Endothelial cell of coronary artery (primary cell): ENCODE results near the gene OR5T2. TPM values are rescaled to one million over a fixed set of nuclear protein-coding genes. Genes with fewer than 3 reads are reported as not detected.

Experiments used
- total RNA-seq: library from RNA; depleted of rRNA; stranded (reverse); fragments of >200 nt; gene quantifications from 2 replicates; pipeline ENCODE4 v1.2.3, GENCODE V29; 2014

The OR5T2 gene
- total RNA-seq, result not detected in 2 replicates

DNA sequence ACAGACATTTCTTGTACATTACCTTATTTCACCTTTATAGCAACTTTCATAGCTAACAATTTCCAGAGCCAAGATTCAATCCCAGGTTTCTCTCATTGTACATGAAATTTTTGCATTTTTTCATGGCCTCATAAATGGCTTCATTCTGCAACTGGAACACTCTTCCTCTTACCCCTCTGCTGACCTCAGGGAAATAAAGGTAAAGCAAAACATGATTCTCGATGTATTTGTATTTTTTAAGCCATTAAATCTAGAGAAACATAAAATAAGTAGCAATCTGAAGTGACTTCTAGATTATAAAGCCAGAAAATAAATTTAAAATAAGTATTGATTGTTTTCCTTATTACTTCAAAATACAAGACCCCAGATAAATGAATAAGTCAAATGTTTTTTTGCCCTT is at the start of gene OR5T2:
TSS of gene OR5T2 (minus strand) at position 101 of the 400 bp plus-strand sequence. CDS start 1,193 bp downstream, outside the sequence.

DNA sequence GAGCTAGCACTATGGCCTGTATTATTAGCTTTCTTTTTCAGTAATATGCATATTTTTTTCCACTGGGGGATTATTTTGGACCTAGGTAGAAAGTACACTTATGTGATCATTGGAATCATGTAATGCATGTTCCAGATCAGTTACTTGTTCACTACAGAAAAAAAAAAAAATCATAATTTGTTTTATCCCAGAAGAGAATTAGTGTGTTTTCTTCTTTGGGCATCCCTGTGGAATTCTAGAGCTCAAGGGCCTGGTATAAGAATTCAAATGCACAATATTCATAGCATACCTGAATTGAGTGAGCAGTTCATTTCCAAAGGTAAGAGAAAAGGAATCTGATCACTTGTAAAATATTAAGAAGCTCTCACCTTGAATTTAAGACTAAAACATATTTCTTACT is 39.8 kb upstream of the OR5T2 start, which contains the start of gene OR5T1:
TSS of gene OR5T1 (plus strand) at position 301 of the 400 bp plus-strand sequence. CDS start 1,485 bp downstream, outside the sequence.

DNA sequence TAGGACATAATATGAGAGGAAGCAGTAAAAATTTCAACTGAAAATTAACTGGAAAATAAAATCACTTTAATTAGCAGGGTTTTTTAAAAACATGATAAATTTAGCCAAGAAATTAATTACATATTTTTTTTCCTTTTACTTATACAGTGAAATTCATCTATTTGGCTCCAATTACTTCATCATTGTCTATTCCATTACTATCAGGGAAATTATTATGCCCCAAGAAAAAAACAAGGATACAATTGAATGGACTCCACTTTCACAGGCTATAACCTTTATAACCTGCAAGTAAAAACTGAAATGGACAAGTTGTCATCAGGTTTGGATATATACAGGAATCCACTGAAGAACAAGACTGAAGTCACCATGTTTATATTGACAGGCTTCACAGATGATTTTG is 17.9 kb upstream of the OR5T2 start, which contains the start of gene OR5T3:
TSS of gene OR5T3 (plus strand) at position 301 of the 400 bp plus-strand sequence. CDS start at position 301, 0 bp downstream.

Other genes with a start within 250 kb of the OR5T2 start
- not detected in 2 replicates for gene OR5F1, start 239.6 kb downstream of the OR5T2 start, total RNA-seq
- gene OR5AS1, start 206.6 kb downstream of the OR5T2 start, total RNA-seq, result not detected in 2 replicates
- not detected in 2 replicates for gene OR8I2, start 140.9 kb downstream of the OR5T2 start, total RNA-seq
- not detected in 2 replicates for gene OR8H2, start 130.6 kb downstream of the OR5T2 start, total RNA-seq
- gene OR8H3, start 111.9 kb downstream of the OR5T2 start, total RNA-seq, result not detected in 2 replicates
- not detected in 2 replicates for gene OR8J3, start 94.1 kb downstream of the OR5T2 start, total RNA-seq
- gene OR8K5, start 73.9 kb downstream of the OR5T2 start, total RNA-seq, result not detected in 2 replicates
- gene OR5J2, start 57.6 kb downstream of the OR5T2 start, total RNA-seq, result not detected in 2 replicates
- gene OR5T3, start 18.0 kb upstream of the OR5T2 start, total RNA-seq, result not detected in 2 replicates
- gene OR5T1, start 39.9 kb upstream of the OR5T2 start, total RNA-seq, result not detected in 2 replicates
- gene OR8H1, start 58.0 kb upstream of the OR5T2 start, total RNA-seq, result not detected in 2 replicates
- gene OR8K3, start 80.9 kb upstream of the OR5T2 start, total RNA-seq, result not detected in 2 replicates
- gene OR8K1, start 111.8 kb upstream of the OR5T2 start, total RNA-seq, result not detected in 2 replicates
- not detected in 2 replicates for gene OR8J1, start 120.0 kb upstream of the OR5T2 start, total RNA-seq
- gene OR8U1, start 141.4 kb upstream of the OR5T2 start, total RNA-seq, result not detected in 2 replicates
- not detected in 2 replicates for gene OR5AL1, start 178.4 kb upstream of the OR5T2 start, total RNA-seq
- gene OR5M3, start 239.1 kb upstream of the OR5T2 start, total RNA-seq, result not detected in 2 replicates